HEK293 (cell line): ENCODE measurements around the gene KLHDC3.
A peak's percentile ranks its signal among the peaks of the same experiment; 100 is the strongest.

Experiments
- BCL11A ChIP-seq: fragments of 450-650 bp; formaldehyde crosslinking; IDR thresholded peaks from 2 replicates; pipeline ENCODE4 v1.5.1; 2016; ENCODE audit warnings: low read depth, missing biosample characterization, missing genetic modification characterization
- KLF16 ChIP-seq: fragments of 450-650 bp; formaldehyde crosslinking; IDR thresholded peaks from 2 replicates; pipeline ENCODE4 v1.5.1; 2017; ENCODE audit warnings: missing biosample characterization, missing genetic modification characterization
- MZF1 ChIP-seq: fragments of 450-650 bp; formaldehyde crosslinking; IDR thresholded peaks from 2 replicates; pipeline ENCODE4 v1.5.1; 2017; ENCODE audit warnings: missing biosample characterization, missing genetic modification characterization, borderline replicate concordance
- SP2 ChIP-seq: fragments of 450-650 bp; formaldehyde crosslinking; IDR thresholded peaks from 2 replicates; pipeline ENCODE4 v1.5.1; 2016; ENCODE audit warnings: missing biosample characterization, missing genetic modification characterization
- TCF7L2 ChIP-seq: IDR thresholded peaks from 2 replicates; pipeline ENCODE4 v1.6.1; 2011; ENCODE audit warnings: low read depth, mild to moderate bottlenecking, inconsistent platforms, low read length, moderate library complexity, borderline replicate concordance
- TRIM28 ChIP-seq: IDR thresholded peaks from 2 replicates; pipeline ENCODE4 v1.6.1; 2011; ENCODE audit warnings: low read length, control low read depth, borderline replicate concordance
- ZBTB1 ChIP-seq: fragments of 450-650 bp; formaldehyde crosslinking; IDR thresholded peaks from 2 replicates; pipeline ENCODE4 v1.5.1; 2016; ENCODE audit warnings: missing biosample characterization, missing genetic modification characterization
- ZBTB20 ChIP-seq: fragments of 450-650 bp; formaldehyde crosslinking; IDR thresholded peaks from 2 replicates; pipeline ENCODE4 v1.5.1; 2016; ENCODE audit warnings: missing biosample characterization, missing genetic modification characterization
- ZBTB8A ChIP-seq: fragments of 450-650 bp; formaldehyde crosslinking; IDR thresholded peaks from 2 replicates; pipeline ENCODE4 v1.5.1; 2016; ENCODE audit warnings: missing biosample characterization, missing genetic modification characterization
- ZNF133 ChIP-seq: fragments of 450-650 bp; formaldehyde crosslinking; IDR thresholded peaks from 2 replicates; pipeline ENCODE4 v1.5.1; 2016; ENCODE audit warnings: missing biosample characterization, missing genetic modification characterization
- ZNF211 ChIP-seq: fragments of 450-650 bp; formaldehyde crosslinking; IDR thresholded peaks from 2 replicates; pipeline ENCODE4 v1.5.1; 2016; ENCODE audit warnings: low read depth, missing biosample characterization, missing genetic modification characterization
- ZNF416 ChIP-seq: fragments of 450-650 bp; formaldehyde crosslinking; IDR thresholded peaks from 2 replicates; pipeline ENCODE4 v1.5.1; 2016; ENCODE audit warnings: missing biosample characterization, missing genetic modification characterization
- ZNF530 ChIP-seq: fragments of 450-650 bp; formaldehyde crosslinking; IDR thresholded peaks from 2 replicates; pipeline ENCODE4 v1.5.1; 2016; ENCODE audit warnings: low read depth, missing biosample characterization, missing genetic modification characterization
- ZNF600 ChIP-seq: fragments of 450-650 bp; formaldehyde crosslinking; IDR thresholded peaks from 2 replicates; pipeline ENCODE4 v1.5.1; 2016; ENCODE audit warnings: missing biosample characterization, missing genetic modification characterization
- ZNF664 ChIP-seq: fragments of 450-650 bp; formaldehyde crosslinking; IDR thresholded peaks from 2 replicates; pipeline ENCODE4 v1.5.1; 2016; ENCODE audit warnings: missing biosample characterization, missing genetic modification characterization
- ZNF768 ChIP-seq: fragments of 450-650 bp; formaldehyde crosslinking; IDR thresholded peaks from 2 replicates; pipeline ENCODE4 v1.5.1; 2018; ENCODE audit warnings: missing biosample characterization, mild to moderate bottlenecking, missing genetic modification characterization
- ZNF776 ChIP-seq: fragments of 450-650 bp; formaldehyde crosslinking; IDR thresholded peaks from 2 replicates; pipeline ENCODE4 v1.5.0; 2017; ENCODE audit warnings: missing biosample characterization, missing genetic modification characterization, borderline replicate concordance
- ZNF830 ChIP-seq: fragments of 450-650 bp; IDR thresholded peaks from 2 replicates; pipeline ENCODE4 v1.5.0; 2018; ENCODE audit warnings: missing biosample characterization, missing genetic modification characterization, low read depth, mild to moderate bottlenecking, moderate library complexity
- TF ChIP-seq, protein P1 (sequence below): fragments of 450-650 bp; formaldehyde crosslinking; IDR thresholded peaks from 2 replicates; pipeline ENCODE4 v1.5.1; 2016; ENCODE audit warnings: missing biosample characterization, missing genetic modification characterization
- TF ChIP-seq, protein P2 (sequence below): fragments of 450-650 bp; formaldehyde crosslinking; IDR thresholded peaks from 2 replicates; pipeline ENCODE4 v1.5.1; 2016; ENCODE audit warnings: missing biosample characterization, missing genetic modification characterization
- TF ChIP-seq, protein P3 (sequence below): fragments of 450-650 bp; formaldehyde crosslinking; IDR thresholded peaks from 2 replicates; pipeline ENCODE4 v1.5.0; 2017; ENCODE audit warnings: missing biosample characterization, missing genetic modification characterization, borderline replicate concordance
- TF ChIP-seq, protein P4 (sequence below): sonication (generic); formaldehyde crosslinking; IDR thresholded peaks from 2 replicates; pipeline ENCODE4 v1.8.1; 2022; ENCODE audit warnings: mild to moderate bottlenecking, moderate library complexity, missing genetic modification reagents
- TF ChIP-seq, protein P5 (sequence below): fragments of 450-650 bp; formaldehyde crosslinking; IDR thresholded peaks from 2 replicates; pipeline ENCODE4 v1.5.1; 2017; ENCODE audit warnings: missing biosample characterization, missing genetic modification characterization
- TF ChIP-seq, protein P6 (sequence below): fragments of 450-650 bp; formaldehyde crosslinking; IDR thresholded peaks from 2 replicates; pipeline ENCODE4 v1.5.1; 2017; ENCODE audit warnings: missing biosample characterization, missing genetic modification characterization
- TF ChIP-seq, protein P7 (sequence below): fragments of 450-650 bp; formaldehyde crosslinking; IDR thresholded peaks from 2 replicates; pipeline ENCODE4 v1.5.1; 2016; ENCODE audit warnings: missing biosample characterization, missing genetic modification characterization, borderline replicate concordance

KLHDC3 gene

DNA sequence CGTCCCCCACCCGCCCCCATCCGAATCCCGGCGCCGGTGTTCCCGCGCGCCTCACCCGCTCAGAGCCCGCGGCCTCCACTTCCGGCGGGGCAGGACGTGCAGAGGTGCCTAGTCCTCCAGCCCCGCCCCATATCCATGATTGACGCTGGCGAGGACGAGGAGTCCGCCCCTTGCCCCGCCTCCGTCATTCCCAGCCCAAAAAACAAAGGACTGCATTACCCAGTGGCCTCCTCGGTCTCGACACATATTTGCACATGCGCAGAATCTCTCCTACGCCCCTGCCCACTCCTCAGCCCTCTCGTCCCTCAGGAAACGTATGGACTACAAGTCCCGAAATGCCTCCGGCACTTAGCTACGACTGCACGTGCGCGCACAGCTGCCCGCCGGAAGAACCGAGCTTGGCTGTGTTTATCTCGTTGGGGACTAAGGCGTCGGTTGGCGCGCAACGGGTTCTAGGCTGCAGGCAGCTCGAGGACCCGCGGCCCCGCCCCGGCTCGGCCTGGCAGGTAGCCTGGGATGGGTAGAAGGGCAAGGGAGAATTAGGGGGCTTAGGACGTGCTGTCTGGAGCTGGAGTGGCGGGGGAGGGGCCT, at the start of gene KLHDC3, which contains the start of gene MEA1 (continued):
- TF ChIP-seq ZBTB20 (tag by site-specific recombination) = peak; percentile 79
- TF ChIP-seq ZBTB1 (tag by site-specific recombination) = no peak
- TF ChIP-seq ZNF211 (tag by site-specific recombination) = no peak
- peak; percentile 94 for TF ChIP-seq SP2 (tag by site-specific recombination)
- TF ChIP-seq, protein P1, sequence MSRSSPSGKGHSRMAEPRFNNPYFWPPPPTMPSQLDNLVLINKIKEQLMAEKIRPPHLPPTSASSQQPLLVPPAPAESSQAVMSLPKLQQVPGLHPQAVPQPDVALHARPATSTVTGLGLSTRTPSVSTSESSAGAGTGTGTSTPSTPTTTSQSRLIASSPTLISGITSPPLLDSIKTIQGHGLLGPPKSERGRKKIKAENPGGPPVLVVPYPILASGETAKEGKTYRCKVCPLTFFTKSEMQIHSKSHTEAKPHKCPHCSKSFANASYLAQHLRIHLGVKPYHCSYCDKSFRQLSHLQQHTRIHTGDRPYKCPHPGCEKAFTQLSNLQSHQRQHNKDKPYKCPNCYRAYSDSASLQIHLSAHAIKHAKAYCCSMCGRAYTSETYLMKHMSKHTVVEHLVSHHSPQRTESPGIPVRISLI (tag by site-specific recombination) = no peak
- 0 out of 2 replicates have a peak, but pooled peaks have one; percentile 6 for TF ChIP-seq KLF16 (tag by site-specific recombination)
- TF ChIP-seq BCL11A = no peak
- TF ChIP-seq ZNF664 = no peak
- TF ChIP-seq ZBTB8A = peak; percentile 73
- TF ChIP-seq ZNF530 (tag by site-specific recombination) = no peak
- no peak for TF ChIP-seq MZF1 (tag by site-specific recombination)
- no peak for TF ChIP-seq ZNF133 (tag by site-specific recombination)
- TF ChIP-seq ZNF600 (tag by site-specific recombination) = peak; percentile 47; the same call in 1 of the 2 replicates
- no peak for TF ChIP-seq ZNF776 (tag by site-specific recombination)
- TF ChIP-seq ZNF416 (tag by site-specific recombination) = no peak
- no peak for TF ChIP-seq ZNF768
- TF ChIP-seq, protein P2, sequence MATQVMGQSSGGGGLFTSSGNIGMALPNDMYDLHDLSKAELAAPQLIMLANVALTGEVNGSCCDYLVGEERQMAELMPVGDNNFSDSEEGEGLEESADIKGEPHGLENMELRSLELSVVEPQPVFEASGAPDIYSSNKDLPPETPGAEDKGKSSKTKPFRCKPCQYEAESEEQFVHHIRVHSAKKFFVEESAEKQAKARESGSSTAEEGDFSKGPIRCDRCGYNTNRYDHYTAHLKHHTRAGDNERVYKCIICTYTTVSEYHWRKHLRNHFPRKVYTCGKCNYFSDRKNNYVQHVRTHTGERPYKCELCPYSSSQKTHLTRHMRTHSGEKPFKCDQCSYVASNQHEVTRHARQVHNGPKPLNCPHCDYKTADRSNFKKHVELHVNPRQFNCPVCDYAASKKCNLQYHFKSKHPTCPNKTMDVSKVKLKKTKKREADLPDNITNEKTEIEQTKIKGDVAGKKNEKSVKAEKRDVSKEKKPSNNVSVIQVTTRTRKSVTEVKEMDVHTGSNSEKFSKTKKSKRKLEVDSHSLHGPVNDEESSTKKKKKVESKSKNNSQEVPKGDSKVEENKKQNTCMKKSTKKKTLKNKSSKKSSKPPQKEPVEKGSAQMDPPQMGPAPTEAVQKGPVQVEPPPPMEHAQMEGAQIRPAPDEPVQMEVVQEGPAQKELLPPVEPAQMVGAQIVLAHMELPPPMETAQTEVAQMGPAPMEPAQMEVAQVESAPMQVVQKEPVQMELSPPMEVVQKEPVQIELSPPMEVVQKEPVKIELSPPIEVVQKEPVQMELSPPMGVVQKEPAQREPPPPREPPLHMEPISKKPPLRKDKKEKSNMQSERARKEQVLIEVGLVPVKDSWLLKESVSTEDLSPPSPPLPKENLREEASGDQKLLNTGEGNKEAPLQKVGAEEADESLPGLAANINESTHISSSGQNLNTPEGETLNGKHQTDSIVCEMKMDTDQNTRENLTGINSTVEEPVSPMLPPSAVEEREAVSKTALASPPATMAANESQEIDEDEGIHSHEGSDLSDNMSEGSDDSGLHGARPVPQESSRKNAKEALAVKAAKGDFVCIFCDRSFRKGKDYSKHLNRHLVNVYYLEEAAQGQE (tag by site-specific recombination) = no peak
- no peak for TF ChIP-seq TCF7L2
- TF ChIP-seq, protein P3, sequence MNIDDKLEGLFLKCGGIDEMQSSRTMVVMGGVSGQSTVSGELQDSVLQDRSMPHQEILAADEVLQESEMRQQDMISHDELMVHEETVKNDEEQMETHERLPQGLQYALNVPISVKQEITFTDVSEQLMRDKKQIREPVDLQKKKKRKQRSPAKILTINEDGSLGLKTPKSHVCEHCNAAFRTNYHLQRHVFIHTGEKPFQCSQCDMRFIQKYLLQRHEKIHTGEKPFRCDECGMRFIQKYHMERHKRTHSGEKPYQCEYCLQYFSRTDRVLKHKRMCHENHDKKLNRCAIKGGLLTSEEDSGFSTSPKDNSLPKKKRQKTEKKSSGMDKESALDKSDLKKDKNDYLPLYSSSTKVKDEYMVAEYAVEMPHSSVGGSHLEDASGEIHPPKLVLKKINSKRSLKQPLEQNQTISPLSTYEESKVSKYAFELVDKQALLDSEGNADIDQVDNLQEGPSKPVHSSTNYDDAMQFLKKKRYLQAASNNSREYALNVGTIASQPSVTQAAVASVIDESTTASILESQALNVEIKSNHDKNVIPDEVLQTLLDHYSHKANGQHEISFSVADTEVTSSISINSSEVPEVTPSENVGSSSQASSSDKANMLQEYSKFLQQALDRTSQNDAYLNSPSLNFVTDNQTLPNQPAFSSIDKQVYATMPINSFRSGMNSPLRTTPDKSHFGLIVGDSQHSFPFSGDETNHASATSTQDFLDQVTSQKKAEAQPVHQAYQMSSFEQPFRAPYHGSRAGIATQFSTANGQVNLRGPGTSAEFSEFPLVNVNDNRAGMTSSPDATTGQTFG = no peak
- TF ChIP-seq, protein P4, sequence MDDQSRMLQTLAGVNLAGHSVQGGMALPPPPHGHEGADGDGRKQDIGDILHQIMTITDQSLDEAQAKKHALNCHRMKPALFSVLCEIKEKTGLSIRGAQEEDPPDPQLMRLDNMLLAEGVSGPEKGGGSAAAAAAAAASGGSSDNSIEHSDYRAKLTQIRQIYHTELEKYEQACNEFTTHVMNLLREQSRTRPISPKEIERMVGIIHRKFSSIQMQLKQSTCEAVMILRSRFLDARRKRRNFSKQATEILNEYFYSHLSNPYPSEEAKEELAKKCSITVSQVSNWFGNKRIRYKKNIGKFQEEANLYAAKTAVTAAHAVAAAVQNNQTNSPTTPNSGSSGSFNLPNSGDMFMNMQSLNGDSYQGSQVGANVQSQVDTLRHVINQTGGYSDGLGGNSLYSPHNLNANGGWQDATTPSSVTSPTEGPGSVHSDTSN (CRISPR knock-in tag) = peak; percentile 95
- TF ChIP-seq, protein P5, sequence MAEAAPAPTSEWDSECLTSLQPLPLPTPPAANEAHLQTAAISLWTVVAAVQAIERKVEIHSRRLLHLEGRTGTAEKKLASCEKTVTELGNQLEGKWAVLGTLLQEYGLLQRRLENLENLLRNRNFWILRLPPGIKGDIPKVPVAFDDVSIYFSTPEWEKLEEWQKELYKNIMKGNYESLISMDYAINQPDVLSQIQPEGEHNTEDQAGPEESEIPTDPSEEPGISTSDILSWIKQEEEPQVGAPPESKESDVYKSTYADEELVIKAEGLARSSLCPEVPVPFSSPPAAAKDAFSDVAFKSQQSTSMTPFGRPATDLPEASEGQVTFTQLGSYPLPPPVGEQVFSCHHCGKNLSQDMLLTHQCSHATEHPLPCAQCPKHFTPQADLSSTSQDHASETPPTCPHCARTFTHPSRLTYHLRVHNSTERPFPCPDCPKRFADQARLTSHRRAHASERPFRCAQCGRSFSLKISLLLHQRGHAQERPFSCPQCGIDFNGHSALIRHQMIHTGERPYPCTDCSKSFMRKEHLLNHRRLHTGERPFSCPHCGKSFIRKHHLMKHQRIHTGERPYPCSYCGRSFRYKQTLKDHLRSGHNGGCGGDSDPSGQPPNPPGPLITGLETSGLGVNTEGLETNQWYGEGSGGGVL (tag by site-specific recombination) = peak; percentile 99
- TF ChIP-seq, protein P6, sequence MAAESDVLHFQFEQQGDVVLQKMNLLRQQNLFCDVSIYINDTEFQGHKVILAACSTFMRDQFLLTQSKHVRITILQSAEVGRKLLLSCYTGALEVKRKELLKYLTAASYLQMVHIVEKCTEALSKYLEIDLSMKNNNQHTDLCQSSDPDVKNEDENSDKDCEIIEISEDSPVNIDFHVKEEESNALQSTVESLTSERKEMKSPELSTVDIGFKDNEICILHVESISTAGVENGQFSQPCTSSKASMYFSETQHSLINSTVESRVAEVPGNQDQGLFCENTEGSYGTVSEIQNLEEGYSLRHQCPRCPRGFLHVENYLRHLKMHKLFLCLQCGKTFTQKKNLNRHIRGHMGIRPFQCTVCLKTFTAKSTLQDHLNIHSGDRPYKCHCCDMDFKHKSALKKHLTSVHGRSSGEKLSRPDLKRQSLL (tag by site-specific recombination) = peak; percentile 98
- TF ChIP-seq, protein P7, sequence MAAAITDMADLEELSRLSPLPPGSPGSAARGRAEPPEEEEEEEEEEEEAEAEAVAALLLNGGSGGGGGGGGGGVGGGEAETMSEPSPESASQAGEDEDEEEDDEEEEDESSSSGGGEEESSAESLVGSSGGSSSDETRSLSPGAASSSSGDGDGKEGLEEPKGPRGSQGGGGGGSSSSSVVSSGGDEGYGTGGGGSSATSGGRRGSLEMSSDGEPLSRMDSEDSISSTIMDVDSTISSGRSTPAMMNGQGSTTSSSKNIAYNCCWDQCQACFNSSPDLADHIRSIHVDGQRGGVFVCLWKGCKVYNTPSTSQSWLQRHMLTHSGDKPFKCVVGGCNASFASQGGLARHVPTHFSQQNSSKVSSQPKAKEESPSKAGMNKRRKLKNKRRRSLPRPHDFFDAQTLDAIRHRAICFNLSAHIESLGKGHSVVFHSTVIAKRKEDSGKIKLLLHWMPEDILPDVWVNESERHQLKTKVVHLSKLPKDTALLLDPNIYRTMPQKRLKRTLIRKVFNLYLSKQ (tag by site-specific recombination) = no peak
- TF ChIP-seq TRIM28 = 0 out of 2 replicates have a peak, but pooled peaks have one; percentile 37
- no peak for TF ChIP-seq ZNF830 (tag by site-specific recombination)
